A549 treated with CORT108297 at 1 μM for 4 hours (cell line): ENCODE data around the gene SYK. TPM values are rescaled to one million over a fixed set of nuclear protein-coding genes. Genes with fewer than 3 reads are reported as not detected.

ENCODE experiments used
- total RNA-seq: library from RNA; stranded (reverse); fragments of 200-300 nt; extraction: Qiagen RNA extraction; gene quantifications from 5 replicates; pipeline ENCODE4 v1.2.3, GENCODE V29; 2022

SYK gene
- 0.02 to 0.31 TPM (median 0.09 TPM) in 4 of 5 replicates, not detected in the other for total RNA-seq

DNA sequence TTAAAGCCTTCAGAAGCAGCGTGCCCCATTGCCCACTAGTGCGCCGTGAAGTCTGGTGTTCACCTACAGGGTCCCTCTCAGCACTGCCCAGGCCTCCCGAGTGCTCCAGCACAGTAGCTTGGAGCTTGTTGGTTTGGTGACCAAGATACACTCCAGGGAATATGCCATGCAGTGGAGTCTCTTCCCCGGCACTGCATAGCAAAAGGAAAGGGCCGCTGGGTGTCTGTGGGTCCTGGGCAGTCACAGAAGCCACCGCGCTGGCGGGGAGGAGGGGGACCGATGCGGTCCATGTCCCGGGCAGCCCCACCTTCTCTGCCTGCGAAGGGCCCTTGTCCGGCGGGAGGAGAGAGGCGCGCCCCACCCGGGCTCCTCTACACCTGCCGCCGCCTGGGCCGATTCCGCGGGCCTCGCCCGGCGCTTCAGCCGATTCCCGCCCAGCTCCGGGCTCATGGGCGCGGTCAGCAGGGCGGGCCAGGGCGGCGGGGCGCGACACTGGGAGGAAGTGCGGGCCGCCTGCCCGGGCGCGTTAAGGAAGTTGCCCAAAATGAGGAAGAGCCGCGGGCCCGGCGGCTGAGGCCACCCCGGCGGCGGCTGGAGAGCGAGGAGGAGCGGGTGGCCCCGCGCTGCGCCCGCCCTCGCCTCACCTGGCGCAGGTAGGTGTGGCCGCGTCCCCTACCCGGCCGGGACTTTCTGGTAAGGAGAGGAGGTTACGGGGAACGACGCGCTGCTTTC is at the start of gene SYK:
Gene SYK, plus strand, starts transcription at position 579 of the 732 bp plus-strand sequence. CDS start 42,080 bp downstream, outside the sequence.

Other genes starting within 250 kb of the SYK start
- 0.01 to 0.07 TPM (median 0.02 TPM) in 3 of 5 replicates, not detected in the others for gene DIRAS2, start 159.0 kb upstream of the SYK start, total RNA-seq